Body of pancreas (tissue), 4 donors: Measurements from ENCODE around the gene BBIP1. TPM values are rescaled to one million over a fixed set of nuclear protein-coding genes. Genes with fewer than 3 reads are reported as not detected.
A peak's percentile ranks its signal among the peaks of the same experiment; 100 is the strongest.

Source experiments
- ATAC-seq: fragments of 150-250 bp; one replicate; pipeline ENCODE4 v1.9.1; 2016
- DNase-seq, 4 donors: peaks; one replicate each; pipeline ENCODE4 v3.0.0-alpha.2; 2019
- H3K27ac ChIP-seq, 4 donors: fragments of 200-600 bp; sonication (generic); 1 replicate in 3 of 4; 2 replicates in 1 of 4; pipeline versions ENCODE4 v1.5.1 to v1.6.1; 2016 to 2019; ENCODE audit warnings: mild to moderate bottlenecking in 1 of 4, mixed read lengths in 1 of 4, moderate library complexity in 1 of 4
- H3K27me3 ChIP-seq, 2 donors: fragments of 200-600 bp; sonication (generic); one replicate each; pipeline ENCODE4 v1.6.0; 2016; ENCODE audit warnings: mild to moderate bottlenecking in 1 of 2
- H3K36me3 ChIP-seq, 2 donors: fragments of 200-600 bp; sonication (generic); replicated peaks in 1 of 2; 2 replicates each; pipeline ENCODE4 v1.5.1; 2016; ENCODE audit warnings: low read depth in 2 of 2; ENCODE audit not compliant: insufficient read depth in 1 of 2
- H3K4me1 ChIP-seq: fragments of 200-600 bp; sonication (generic); one replicate; pipeline ENCODE4 v1.6.0; 2016
- H3K4me3 ChIP-seq, 2 donors: fragments of 200-600 bp; sonication (generic); 1 replicate in 1 of 2; 2 replicates in 1 of 2; pipeline ENCODE4 v1.5.1; 2016 to 2019
- H3K9me3 ChIP-seq, 3 donors: fragments of 200-600 bp; sonication (generic); 1 replicate in 2 of 3; 2 replicates in 1 of 3; pipeline ENCODE4 v1.5.1; 2016
- CTCF ChIP-seq, 7 experiments: fragments of 450-650 bp in 4 of 7; fragments of 200-600 bp in 3 of 7; sonication (generic) in 3 of 7; IDR thresholded peaks; one replicate each; pipeline ENCODE4 v1.5.1; 2016 to 2019; ENCODE audit warnings: antibody characterized with exemption in 7 of 7
- POLR2A ChIP-seq, 3 donors: fragments of 450-650 bp; IDR thresholded peaks; one replicate each; pipeline ENCODE4 v1.6.1; 2016; ENCODE audit warnings: antibody characterized with exemption in 3 of 3, mild to moderate bottlenecking in 2 of 3
- WGBS, 2 donors: methylation state at CpG; one replicate each; pipeline ENCODE4 v1.1.5; 2017; 5-methylcytosine and 5-hydroxymethylcytosine counted together
- intact Hi-C: fragments of 100-400 bp; cut with DNase I; formaldehyde crosslinking; loops from one replicate; pipeline ENCODE4 v1.15.1; 2023
- total RNA-seq, 2 donors: library from RNA; depleted of rRNA; stranded (reverse); fragments of >200 nt; gene quantifications; one replicate each; pipeline ENCODE4 v1.1.0, GENCODE V29; 2016

Gene BBIP1
- total RNA-seq, 2 donors from 2014 or later = 2.0 to 22.3 TPM

- Histone ChIP-seq H3K4me3 (no peak overlapping the region), H3K27me3 (no peaks in the 10 kb centered on the region), H3K4me1 (peaks cover 87% of the 10 kb centered on the region), H3K36me3 (no peaks in the 10 kb centered on the region), H3K27ac (peak overlapping the region in 3 of 4 donors; percentile 56 to 95 (median 60)), H3K9me3 (no peaks in the 10 kb centered on the region)
- peak; percentile 21 for ATAC-seq
- peak in 2 of 4 donors; percentile 74 to 77 for DNase-seq
- no peak for TF ChIP-seq CTCF (IDR thresholded peaks at IDR 0.05)
- peak in 1 of 3 donors; percentile 31 for TF ChIP-seq POLR2A (IDR thresholded peaks at IDR 0.05)
- 58 to 68% methylated on average over 6 of the region's 6 CpGs for WGBS, 2 donors
- intact Hi-C loops = no loop called here
These were observed 56.9 kb downstream of the BBIP1 start for GRCh38 chr10:110861930-110862649.

DNA sequence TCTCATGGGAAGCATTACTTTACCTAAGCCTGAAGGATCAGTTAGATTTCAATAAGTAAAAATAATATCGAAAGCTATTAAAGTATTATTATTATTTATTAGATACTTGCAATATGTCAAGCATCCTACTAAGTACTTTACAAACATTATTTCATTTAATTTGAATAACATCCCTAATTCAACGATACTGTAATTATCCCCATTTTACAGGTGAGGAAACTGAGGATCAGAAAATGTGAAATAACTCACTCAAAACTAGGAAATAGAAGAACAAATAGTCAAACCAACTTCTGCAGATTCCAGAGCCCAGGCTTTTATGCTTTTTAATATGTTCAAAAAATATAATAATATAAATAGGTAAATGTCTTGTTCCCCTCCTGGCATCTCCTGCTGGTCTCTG is 57.5 kb downstream of the BBIP1 start:
- Histone ChIP-seq H3K27me3 (no peaks in the 10 kb centered on the region), H3K4me1 (peaks cover 81% of the 10 kb centered on the region), H3K9me3 (no peaks in the 10 kb centered on the region), H3K36me3 (no peaks in the 10 kb centered on the region), H3K4me3 (no peak overlapping the region), H3K27ac (peak overlapping the region; percentile 88 to 95 (median 92))
- DNase-seq = no peak
- intact Hi-C loops = no loop called here
- 94 to 99% methylated on average over 2 of the region's 2 CpGs for WGBS, 2 donors
- no peak for ATAC-seq
- TF ChIP-seq CTCF (IDR thresholded peaks at IDR 0.05) (no peak), POLR2A (IDR thresholded peaks at IDR 0.05) (no peak)

- no peaks in the 10 kb centered on the region for H3K9me3 ChIP-seq
- intact Hi-C loops = no loop called here
- TF ChIP-seq POLR2A (IDR thresholded peaks at IDR 0.05) (peak in 1 of 3 donors; percentile 20), CTCF (IDR thresholded peaks at IDR 0.05) (no peak)
- no peaks in the 10 kb centered on the region for H3K36me3 ChIP-seq
- 39 to 67% methylated on average over 7 of the region's 7 CpGs for WGBS, 2 donors
- H3K27ac ChIP-seq = peak overlapping the region; percentile 88 to 95 (median 92)
- H3K4me1 ChIP-seq = peaks cover 77% of the 10 kb centered on the region
- H3K4me3 ChIP-seq = no peak overlapping the region
- no peaks in the 10 kb centered on the region for H3K27me3 ChIP-seq
- DNase-seq = peak in 2 of 4 donors; percentile 44 to 59
- ATAC-seq = no peak
These were observed 58.3 kb downstream of the BBIP1 start for GRCh38 chr10:110860576-110861241.

GRCh38 chr10:110859973-110860376 is 59.0 kb downstream of the BBIP1 start:
- WGBS, 2 donors = 0 to 13% methylated on average over 1 of the region's 1 CpG
- H3K4me1 ChIP-seq = peaks cover 77% of the 10 kb centered on the region
- ATAC-seq = no peak

More at GRCh38 chr10:110859973-110860376, 59.0 kb downstream of the BBIP1 start:
- peak overlapping the region; percentile 88 to 95 (median 92) for H3K27ac ChIP-seq
- H3K27me3 ChIP-seq = no peaks in the 10 kb centered on the region
- intact Hi-C loops = no loop called here
- TF ChIP-seq POLR2A (IDR thresholded peaks at IDR 0.05) (no peak), CTCF (IDR thresholded peaks at IDR 0.05) (no peak)
- no peaks in the 10 kb centered on the region for H3K36me3 ChIP-seq
- H3K4me3 ChIP-seq = no peak overlapping the region
- DNase-seq = peak in 2 of 4 donors; percentile 37 to 57
- H3K9me3 ChIP-seq = no peaks in the 10 kb centered on the region
